ENCODE data around the gene S100A1.
"Not testable (repeated sequence)": the region's sequence is repeated elsewhere in the genome, so short reads cannot be mapped to it uniquely, and the experiment has no call there.

Gene S100A1

GRCh38 chr1:153633161-153633753, 5.0 kb downstream of the S100A1 start:
- TF ChIP-seq, protein P1, sequence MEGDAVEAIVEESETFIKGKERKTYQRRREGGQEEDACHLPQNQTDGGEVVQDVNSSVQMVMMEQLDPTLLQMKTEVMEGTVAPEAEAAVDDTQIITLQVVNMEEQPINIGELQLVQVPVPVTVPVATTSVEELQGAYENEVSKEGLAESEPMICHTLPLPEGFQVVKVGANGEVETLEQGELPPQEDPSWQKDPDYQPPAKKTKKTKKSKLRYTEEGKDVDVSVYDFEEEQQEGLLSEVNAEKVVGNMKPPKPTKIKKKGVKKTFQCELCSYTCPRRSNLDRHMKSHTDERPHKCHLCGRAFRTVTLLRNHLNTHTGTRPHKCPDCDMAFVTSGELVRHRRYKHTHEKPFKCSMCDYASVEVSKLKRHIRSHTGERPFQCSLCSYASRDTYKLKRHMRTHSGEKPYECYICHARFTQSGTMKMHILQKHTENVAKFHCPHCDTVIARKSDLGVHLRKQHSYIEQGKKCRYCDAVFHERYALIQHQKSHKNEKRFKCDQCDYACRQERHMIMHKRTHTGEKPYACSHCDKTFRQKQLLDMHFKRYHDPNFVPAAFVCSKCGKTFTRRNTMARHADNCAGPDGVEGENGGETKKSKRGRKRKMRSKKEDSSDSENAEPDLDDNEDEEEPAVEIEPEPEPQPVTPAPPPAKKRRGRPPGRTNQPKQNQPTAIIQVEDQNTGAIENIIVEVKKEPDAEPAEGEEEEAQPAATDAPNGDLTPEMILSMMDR (IDR thresholded peaks at IDR 0.05), result no peak
- no peak for TF ChIP-seq ZFX (IDR thresholded peaks at IDR 0.05; ENCODE audit: borderline replicate concordance)
- H3K27ac ChIP-seq, result peak overlapping the region; percentile 100

- H3K27ac ChIP-seq, result peak within 1 kb of the TSS; percentile 100
- TF ChIP-seq ZFX (IDR thresholded peaks at IDR 0.05; ENCODE audit: borderline replicate concordance), result no peak
- TF ChIP-seq, protein P1 (IDR thresholded peaks at IDR 0.05), result no peak
Observed at GRCh38 chr1:153633754-153634665, 5.8 kb downstream of the S100A1 start, which contains the start of gene CHTOP. Gene CHTOP, plus strand, starts transcription at chr1:153634066. Its CDS starts 2,523 bp downstream, at chr1:153636589.

- peak overlapping the region; percentile 100; the same call in 1 of the 2 replicates for H3K27ac ChIP-seq
- no peak for TF ChIP-seq ZFX (IDR thresholded peaks at IDR 0.05; ENCODE audit: borderline replicate concordance)
- TF ChIP-seq, protein P1 (IDR thresholded peaks at IDR 0.05), result no peak
Observed at GRCh38 chr1:153635872-153636271, 7.6 kb downstream of the S100A1 start.

GRCh38 chr1:153636312-153636711, 8.1 kb downstream of the S100A1 start:
- H3K27ac ChIP-seq, result peak overlapping the region; percentile 100; the same call in 1 of the 2 replicates
- no peak for TF ChIP-seq ZFX (IDR thresholded peaks at IDR 0.05; ENCODE audit: borderline replicate concordance)
- TF ChIP-seq, protein P1 (IDR thresholded peaks at IDR 0.05), result no peak

DNA sequence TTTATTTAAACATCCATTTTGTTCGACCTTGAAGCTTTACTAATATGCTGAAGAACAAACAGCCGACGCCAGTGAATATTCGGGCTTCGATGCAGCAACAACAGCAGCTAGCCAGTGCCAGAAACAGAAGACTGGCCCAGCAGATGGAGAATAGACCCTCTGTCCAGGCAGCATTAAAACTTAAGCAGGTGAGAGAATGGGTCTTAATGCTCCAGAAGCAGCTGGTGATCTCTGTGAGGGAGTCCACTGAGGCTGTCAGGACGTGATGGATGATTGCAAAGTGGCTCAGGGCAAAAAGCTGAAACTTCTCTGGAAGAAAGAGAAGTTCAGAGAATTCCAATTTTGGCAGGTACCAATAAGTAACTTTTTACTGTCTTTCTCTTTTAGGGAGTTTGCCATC, 10.0 kb downstream of the S100A1 start:
- TF ChIP-seq, protein P1 (IDR thresholded peaks at IDR 0.05), result no peak
- TF ChIP-seq ZFX (IDR thresholded peaks at IDR 0.05; ENCODE audit: borderline replicate concordance), result no peak
- no peak overlapping the region for H3K27ac ChIP-seq

DNA sequence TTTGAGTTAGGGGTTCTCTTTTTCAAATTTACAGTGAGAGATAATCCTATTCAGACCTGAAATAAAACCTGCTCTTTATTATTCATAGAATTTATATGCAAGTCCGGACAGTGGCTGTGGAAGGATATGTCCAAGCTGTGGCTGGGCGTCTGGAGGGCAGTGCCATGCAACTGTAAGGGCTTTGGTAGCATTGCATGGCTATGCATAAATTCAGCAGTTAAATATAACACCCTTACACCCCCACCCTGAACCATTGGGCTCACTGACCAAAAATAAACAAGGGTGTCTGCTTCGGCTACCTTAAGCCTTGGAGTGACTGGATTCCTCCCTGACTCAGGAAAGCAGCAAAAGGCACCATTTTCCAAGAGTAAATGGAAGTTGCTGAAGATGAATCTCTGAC, 11.0 kb downstream of the S100A1 start:
- H3K27ac ChIP-seq, result no peak overlapping the region
- TF ChIP-seq ZFX (IDR thresholded peaks at IDR 0.05; ENCODE audit: borderline replicate concordance), result no peak
- TF ChIP-seq, protein P1 (IDR thresholded peaks at IDR 0.05), result no peak

DNA sequence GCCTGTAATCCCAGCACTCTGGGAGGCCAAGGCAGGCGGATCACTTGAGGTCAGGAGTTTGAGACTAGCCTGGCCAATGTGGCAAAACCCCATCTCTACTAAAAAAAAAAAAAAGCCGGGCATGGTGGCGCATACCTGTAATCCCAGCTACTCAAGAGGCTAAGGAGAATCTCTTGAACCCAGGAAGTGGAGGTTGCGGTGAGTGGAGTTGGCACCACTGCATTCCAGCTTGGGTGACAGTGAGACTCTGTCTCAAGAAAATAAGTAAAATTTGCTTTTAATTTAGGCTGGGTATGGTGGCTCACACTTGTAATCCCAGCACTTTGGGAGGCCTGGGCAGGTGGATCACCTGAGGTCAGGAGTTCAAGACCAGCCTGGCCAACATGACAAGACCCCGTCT, 12.0 kb downstream of the S100A1 start:
- not testable (repeated sequence) for H3K27ac ChIP-seq
